HepG2 (cell line): ENCODE results near the gene PCBP4. TPM values are rescaled to one million over a fixed set of nuclear protein-coding genes. Genes with fewer than 3 reads are reported as not detected.

Source experiments
- ATF7-NPFF ChIP-seq: sonication (generic); formaldehyde crosslinking; IDR thresholded peaks from 2 replicates; pipeline ENCODE4 v1.8.1; 2023; ENCODE audit warnings: mild to moderate bottlenecking, low read depth, missing genetic modification reagents, moderate library complexity
- BRD4 ChIP-seq: sonication (generic); formaldehyde crosslinking; IDR thresholded peaks from 2 replicates; pipeline ENCODE4 v1.4.0; 2020; ENCODE audit warnings: missing genetic modification reagents
- CEBPB ChIP-seq: IDR thresholded peaks from 2 replicates; pipeline ENCODE4 v1.6.1; 2011; ENCODE audit warnings: low read depth, low read length, improper control_type of control experiment, borderline replicate concordance
- E2F5 ChIP-seq: sonication (generic); formaldehyde crosslinking; conservative IDR thresholded peaks from 2 replicates; pipeline ENCODE4 v1.4.0; 2020; ENCODE audit warnings: missing genetic modification reagents
- HNF4A ChIP-seq: sonication (generic); formaldehyde crosslinking; IDR thresholded peaks from 2 replicates; pipeline ENCODE4 v1.4.0; 2020; ENCODE audit warnings: missing genetic modification reagents
- ISL2 ChIP-seq: sonication (generic); formaldehyde crosslinking; IDR thresholded peaks from 2 replicates; pipeline ENCODE4 v1.5.0; 2020; ENCODE audit warnings: missing genetic modification reagents
- KLF9 ChIP-seq: IDR thresholded peaks from 2 replicates; pipeline ENCODE4 v1.6.1; 2016; ENCODE audit warnings: low read depth
- NR2C2 ChIP-seq: sonication (generic); formaldehyde crosslinking; IDR thresholded peaks from 2 replicates; pipeline ENCODE4 v1.4.0; 2020; ENCODE audit warnings: missing genetic modification reagents, mild to moderate bottlenecking, moderate library complexity, borderline replicate concordance
- NR2F1 ChIP-seq, 2 experiments: fragments of 450-650 bp in 1 of 2; formaldehyde crosslinking in 1 of 2; IDR thresholded peaks; 2 replicates each; pipeline versions ENCODE4 v1.5.0 to v1.6.1; 2016 to 2020; ENCODE audit warnings: mild to moderate bottlenecking in 1 of 2, missing compliant biosample characterization in 1 of 2, missing genetic modification reagents in 1 of 2, moderate library complexity in 1 of 2
- NRL ChIP-seq: sonication (generic); formaldehyde crosslinking; IDR thresholded peaks from 2 replicates; pipeline ENCODE4 v1.5.0; 2020; ENCODE audit warnings: missing genetic modification reagents, mild to moderate bottlenecking, moderate library complexity, borderline replicate concordance
- PATZ1 ChIP-seq: sonication (generic); formaldehyde crosslinking; IDR thresholded peaks from 2 replicates; pipeline ENCODE4 v1.4.0; 2020; ENCODE audit warnings: missing genetic modification reagents
- POLR2G ChIP-seq: fragments of 200-400 bp; formaldehyde crosslinking; IDR thresholded peaks from 2 replicates; pipeline ENCODE4 v1.6.1; 2018; ENCODE audit warnings: mild to moderate bottlenecking, low read depth, low read length, moderate library complexity
- RBFOX2 ChIP-seq: fragments of 200-400 bp; formaldehyde crosslinking; IDR thresholded peaks from 2 replicates; pipeline ENCODE4 v1.6.1; 2017; ENCODE audit warnings: low read depth, mild to moderate bottlenecking, low read length
- RFX1 ChIP-seq: fragments of 450-650 bp; IDR thresholded peaks from 2 replicates; pipeline ENCODE4 v1.6.1; 2017
- SRSF1 ChIP-seq: fragments of 200-400 bp; formaldehyde crosslinking; optimal IDR thresholded peaks from 2 replicates; pipeline ENCODE3; 2017; ENCODE audit warnings: mild to moderate bottlenecking, low read depth, low read length, moderate library complexity
- ZNF20 ChIP-seq: sonication (generic); formaldehyde crosslinking; IDR thresholded peaks from 2 replicates; pipeline ENCODE4 v1.4.0; 2020; ENCODE audit warnings: mild to moderate bottlenecking, moderate library complexity, missing genetic modification reagents
- ZNF264 ChIP-seq: sonication (generic); formaldehyde crosslinking; IDR thresholded peaks from 2 replicates; pipeline ENCODE4 v1.4.0; 2020; ENCODE audit warnings: missing genetic modification reagents
- ZNF451 ChIP-seq: sonication (generic); formaldehyde crosslinking; IDR thresholded peaks from 2 replicates; pipeline ENCODE4 v1.5.0; 2020; ENCODE audit warnings: mild to moderate bottlenecking, missing genetic modification reagents
- ZNF672 ChIP-seq: sonication (generic); formaldehyde crosslinking; IDR thresholded peaks from 2 replicates; pipeline ENCODE4 v1.8.1; 2022; ENCODE audit warnings: missing genetic modification reagents
- ZNF674 ChIP-seq: sonication (generic); formaldehyde crosslinking; IDR thresholded peaks from 2 replicates; pipeline ENCODE4 v1.5.0; 2020; ENCODE audit warnings: low read depth, mild to moderate bottlenecking, missing genetic modification reagents
- ZNF879 ChIP-seq: sonication (generic); formaldehyde crosslinking; IDR thresholded peaks from 2 replicates; pipeline ENCODE4 v1.8.1; 2023; ENCODE audit warnings: missing genetic modification reagents
- polyA plus RNA-seq, 8 experiments: library from polyadenylated mRNA; depleted of rRNA in 3 of 8; stranded (reverse) in 7 of 8; unstranded in 1 of 8; fragments of >200 nt; fragmentation: Illumina TruSeq in 4 of 8; extraction: Trizol in 4 of 8; gene quantifications; 2 replicates each; pipeline versions ENCODE4 v1.2.1 to v1.2.3, GENCODE V29; 2011 to 2016; ENCODE audit warnings: low read depth in 4 of 8, missing spikeins in 1 of 8, mixed read lengths in 1 of 8; ENCODE audit not compliant: insufficient read depth in 1 of 8
- total RNA-seq, 5 experiments: library from RNA; depleted of rRNA; stranded (reverse); fragments of >200 nt; fragmentation: Illumina TruSeq; extraction: Trizol; gene quantifications; 2 replicates each; pipeline ENCODE4 v1.2.3, GENCODE V29; 2016; ENCODE audit warnings: low read depth in 1 of 5
- TF ChIP-seq, protein P1 (sequence below), 2 experiments: sonication (generic) in 1 of 2; formaldehyde crosslinking in 1 of 2; IDR thresholded peaks; 2 replicates each; pipeline versions ENCODE4 v1.4.0 to v1.6.1; 2016 to 2020; ENCODE audit warnings: borderline replicate concordance in 1 of 2, low read depth in 1 of 2, mild to moderate bottlenecking in 1 of 2, missing genetic modification reagents in 1 of 2

PCBP4 gene
- total and polyA plus RNA-seq, 2 of the 13 experiments (the other 11 are each of a cell fraction or from before 2014, with no cell fraction given) = 36.8 to 51.3 TPM

- no peak for TF ChIP-seq E2F5
- TF ChIP-seq NR2F1 (CRISPR knock-in tag; IDR thresholded peaks at IDR 0.05) = peak in 1 of 2 experiments; percentile 23; a peak in 1 of 4 replicates
- TF ChIP-seq ISL2 (CRISPR knock-in tag) = peak; percentile 83
- TF ChIP-seq SRSF1 = no peak
- TF ChIP-seq RFX1 = no peak
- TF ChIP-seq CEBPB = no peak
- peak; percentile 93 for TF ChIP-seq NR2C2 (CRISPR knock-in tag)
- TF ChIP-seq ATF7-NPFF (CRISPR knock-in tag) = peak; percentile 28; the same call in 1 of the 2 replicates
- TF ChIP-seq NRL = peak; percentile 32; the same call in 1 of the 2 replicates
- TF ChIP-seq RBFOX2 = peak; percentile 93
- peak; percentile 70; the same call in 1 of the 2 replicates for TF ChIP-seq PATZ1 (CRISPR knock-in tag)
- TF ChIP-seq ZNF264 = peak; percentile 84; the same call in 1 of the 2 replicates
- TF ChIP-seq, protein P1, sequence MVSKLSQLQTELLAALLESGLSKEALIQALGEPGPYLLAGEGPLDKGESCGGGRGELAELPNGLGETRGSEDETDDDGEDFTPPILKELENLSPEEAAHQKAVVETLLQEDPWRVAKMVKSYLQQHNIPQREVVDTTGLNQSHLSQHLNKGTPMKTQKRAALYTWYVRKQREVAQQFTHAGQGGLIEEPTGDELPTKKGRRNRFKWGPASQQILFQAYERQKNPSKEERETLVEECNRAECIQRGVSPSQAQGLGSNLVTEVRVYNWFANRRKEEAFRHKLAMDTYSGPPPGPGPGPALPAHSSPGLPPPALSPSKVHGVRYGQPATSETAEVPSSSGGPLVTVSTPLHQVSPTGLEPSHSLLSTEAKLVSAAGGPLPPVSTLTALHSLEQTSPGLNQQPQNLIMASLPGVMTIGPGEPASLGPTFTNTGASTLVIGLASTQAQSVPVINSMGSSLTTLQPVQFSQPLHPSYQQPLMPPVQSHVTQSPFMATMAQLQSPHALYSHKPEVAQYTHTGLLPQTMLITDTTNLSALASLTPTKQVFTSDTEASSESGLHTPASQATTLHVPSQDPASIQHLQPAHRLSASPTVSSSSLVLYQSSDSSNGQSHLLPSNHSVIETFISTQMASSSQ (IDR thresholded peaks at IDR 0.05; ENCODE audit: low read depth) = no peak
- TF ChIP-seq, protein P1 (CRISPR knock-in tag; IDR thresholded peaks at IDR 0.05; ENCODE audit: borderline replicate concordance) = peak; percentile 82
- TF ChIP-seq ZNF451 (CRISPR knock-in tag) = peak; percentile 88; the same call in 1 of the 2 replicates
- peak; percentile 93; the same call in 1 of the 2 replicates for TF ChIP-seq ZNF674
- TF ChIP-seq KLF9 (CRISPR knock-in tag) = 0 out of 2 replicates have a peak, but pooled peaks have one; percentile 73
- peak; percentile 43; the same call in 1 of the 2 replicates for TF ChIP-seq HNF4A (CRISPR knock-in tag)
- TF ChIP-seq BRD4 (CRISPR knock-in tag) = peak; percentile 88; the same call in 1 of the 2 replicates
- TF ChIP-seq POLR2G = peak; percentile 83
- TF ChIP-seq ZNF879 (CRISPR knock-in tag) = peak; percentile 89
- no peak for TF ChIP-seq ZNF20 (CRISPR knock-in tag)
- no peak for TF ChIP-seq ZNF672 (CRISPR knock-in tag)
Measured at GRCh38 chr3:51941798-51942602, 25.3 kb downstream of the PCBP4 start, which contains the start of the genes PARP3 and RRP9 (continued).
